H9 (cell line): Measurements from ENCODE around the gene SLC35A5. TPM values are rescaled to one million over a fixed set of nuclear protein-coding genes. Genes with fewer than 3 reads are reported as not detected.

ENCODE experiments used
- DNase-seq: peaks from one replicate; pipeline ENCODE4 v3.0.0-alpha.2; 2017
- H2AFZ ChIP-seq: one replicate; pipeline ENCODE4 v1.6.1; 2013; ENCODE audit warnings: mild to moderate bottlenecking, low read length, control low read depth, moderate library complexity
- H2AK5ac ChIP-seq: 2 replicates; pipeline ENCODE4 v1.6.1; 2013; ENCODE audit warnings: low read length, control low read depth, mixed read lengths; ENCODE audit not compliant: insufficient read length
- H2BK120ac ChIP-seq: one replicate; pipeline ENCODE4 v1.6.1; 2013; ENCODE audit warnings: low read depth, mild to moderate bottlenecking, low read length, control low read depth, inconsistent platforms; ENCODE audit not compliant: poor library complexity, severe bottlenecking
- H2BK12ac ChIP-seq: 2 replicates; pipeline ENCODE4 v1.6.1; 2013; ENCODE audit warnings: low read length, control low read depth, mixed read lengths, low read depth; ENCODE audit not compliant: insufficient read length
- H2BK15ac ChIP-seq: 2 replicates; pipeline ENCODE4 v1.6.1; 2013; ENCODE audit warnings: low read depth, low read length, control low read depth
- H2BK20ac ChIP-seq: one replicate; pipeline ENCODE4 v1.6.1; 2013; ENCODE audit warnings: low read depth, mild to moderate bottlenecking, low read length, control low read depth, inconsistent platforms; ENCODE audit not compliant: poor library complexity, severe bottlenecking
- H2BK5ac ChIP-seq: 2 replicates; pipeline ENCODE4 v1.6.1; 2013; ENCODE audit warnings: low read length, control low read depth, mixed read lengths; ENCODE audit not compliant: insufficient read length
- H3K14ac ChIP-seq: 2 replicates; pipeline ENCODE4 v1.6.1; 2013; ENCODE audit warnings: low read length, control low read depth; ENCODE audit not compliant: insufficient read depth
- H3K18ac ChIP-seq: 2 replicates; pipeline ENCODE4 v1.6.1; 2013; ENCODE audit warnings: low read depth, mild to moderate bottlenecking, mixed read lengths, low read length, control low read depth; ENCODE audit not compliant: insufficient read length
- H3K23ac ChIP-seq: 2 replicates; pipeline ENCODE4 v1.6.1; 2013; ENCODE audit warnings: low read length, control low read depth, mixed read lengths, low read depth; ENCODE audit not compliant: insufficient read length
- H3K23me2 ChIP-seq: 2 replicates; pipeline ENCODE4 v1.6.1; 2013; ENCODE audit warnings: low read depth, mild to moderate bottlenecking, mixed read lengths, low read length, control low read depth; ENCODE audit not compliant: insufficient read length, poor library complexity, severe bottlenecking
- H3K27ac ChIP-seq: 2 replicates; pipeline ENCODE4 v1.5.1; 2013; ENCODE audit warnings: low read length, control low read depth, mixed read lengths, low read depth; ENCODE audit not compliant: insufficient read length
- H3K27me3 ChIP-seq: 2 replicates; pipeline ENCODE4 v1.6.1; 2013; ENCODE audit warnings: low read length, control low read depth, inconsistent platforms; ENCODE audit not compliant: insufficient read depth
- H3K4ac ChIP-seq: 2 replicates; pipeline ENCODE4 v1.6.1; 2013; ENCODE audit warnings: low read depth, mild to moderate bottlenecking, control low read depth, inconsistent platforms, low read length, moderate library complexity
- H3K4me1 ChIP-seq: 2 replicates; pipeline ENCODE4 v1.6.1; 2013; ENCODE audit warnings: low read length, control low read depth, inconsistent platforms; ENCODE audit not compliant: insufficient read depth
- H3K4me2 ChIP-seq: 2 replicates; pipeline ENCODE4 v1.6.1; 2013; ENCODE audit warnings: low read length, control low read depth, mixed read lengths; ENCODE audit not compliant: insufficient read length, insufficient read depth
- H3K56ac ChIP-seq: 2 replicates; pipeline ENCODE4 v1.6.1; 2013; ENCODE audit warnings: low read depth, mild to moderate bottlenecking, mixed read lengths, low read length, control low read depth; ENCODE audit not compliant: insufficient read length
- H3K79me1 ChIP-seq: 2 replicates; pipeline ENCODE4 v1.6.1; 2013; ENCODE audit warnings: low read depth, mild to moderate bottlenecking, moderate library complexity, low read length, control low read depth, inconsistent platforms; ENCODE audit not compliant: insufficient read depth, poor library complexity, severe bottlenecking
- H3K79me2 ChIP-seq: 2 replicates; pipeline ENCODE4 v1.6.1; 2013; ENCODE audit warnings: low read length, control low read depth, inconsistent platforms; ENCODE audit not compliant: insufficient read depth
- H3K9ac ChIP-seq: 2 replicates; pipeline ENCODE4 v1.6.1; 2013; ENCODE audit warnings: low read length, control low read depth, mixed read lengths; ENCODE audit not compliant: insufficient read length; ENCODE audit errors: extremely low read depth
- H3K9me3 ChIP-seq: one replicate; pipeline ENCODE4 v1.6.1; 2013; ENCODE audit warnings: low read depth, low read length, inconsistent platforms; ENCODE audit not compliant: control insufficient read depth
- H3T11ph ChIP-seq: one replicate; pipeline ENCODE4 v1.6.1; 2013; ENCODE audit warnings: mild to moderate bottlenecking, low read length, control low read depth, inconsistent platforms
- H4K20me1 ChIP-seq: one replicate; pipeline ENCODE4 v1.6.1; 2013; ENCODE audit not compliant: control insufficient read depth, insufficient read length, insufficient read depth
- H4K5ac ChIP-seq: 2 replicates; pipeline ENCODE4 v1.6.1; 2013; ENCODE audit warnings: low read depth, mild to moderate bottlenecking, mixed read lengths, low read length, control low read depth; ENCODE audit not compliant: insufficient read length
- H4K8ac ChIP-seq: replicated peaks from 2 replicates; pipeline ENCODE4 v1.6.1; 2013; ENCODE audit warnings: low read length, control low read depth, mixed read lengths, low read depth; ENCODE audit not compliant: insufficient read length
- H4K91ac ChIP-seq: 2 replicates; pipeline ENCODE4 v1.6.1; 2013; ENCODE audit warnings: low read depth, mild to moderate bottlenecking, moderate library complexity, mixed read lengths, low read length, control low read depth; ENCODE audit not compliant: insufficient read length
- H3K27ac Mint-ChIP-seq, 3 experiments: 2 replicates in 2 of 3; 3 replicates in 1 of 3; pipeline ENCODE4 v1.8.0; 2020 to 2021; ENCODE audit warnings: mixed read lengths in 3 of 3, mild to moderate bottlenecking in 1 of 3, moderate library complexity in 1 of 3
- H3K27me3 Mint-ChIP-seq: 2 replicates; pipeline ENCODE4 v1.8.0; 2021; ENCODE audit warnings: low read depth, mild to moderate bottlenecking, moderate library complexity, mixed read lengths
- H3K36me3 Mint-ChIP-seq, 3 experiments: 2 replicates in 2 of 3; 3 replicates in 1 of 3; pipeline ENCODE4 v1.8.0; 2020 to 2021; ENCODE audit warnings: low read depth in 3 of 3, mixed read lengths in 3 of 3; ENCODE audit not compliant: insufficient read depth in 1 of 3
- H3K4me1 Mint-ChIP-seq, 2 experiments: 2 replicates each; pipeline ENCODE4 v1.8.0; 2020; ENCODE audit warnings: mixed read lengths in 2 of 2
- H3K4me3 Mint-ChIP-seq, 2 experiments: 2 replicates in 1 of 2; 3 replicates in 1 of 2; pipeline ENCODE4 v1.8.0; 2020 to 2021; ENCODE audit warnings: mild to moderate bottlenecking in 2 of 2, mixed read lengths in 2 of 2, moderate library complexity in 1 of 2
- H3K9me3 Mint-ChIP-seq, 2 experiments: 2 replicates in 1 of 2; 3 replicates in 1 of 2; pipeline ENCODE4 v1.8.0; 2020; ENCODE audit warnings: mild to moderate bottlenecking in 2 of 2, mixed read lengths in 2 of 2, moderate library complexity in 1 of 2
- CTCF ChIP-seq: fragments of 200-600 bp; sonication (generic); conservative IDR thresholded peaks from 3 replicates; pipeline ENCODE4 v1.8.0; 2021; ENCODE audit warnings: antibody characterized with exemption, mild to moderate bottlenecking
- WGBS: extraction: QIAGEN DNeasy Blood & Tissue Kit; methylation state at CpG from one replicate; pipeline ENCODE4 v1.1.7; 2013; ENCODE audit warnings: missing lambda C conversion rate, low lambda C conversion rate, mixed read lengths; ENCODE audit not compliant: insufficient read length; ENCODE audit errors: extremely low coverage; 5-methylcytosine and 5-hydroxymethylcytosine counted together
- total RNA-seq: library from RNA; stranded (reverse); gene quantifications from 2 replicates; pipeline ENCODE4 v1.2.1, GENCODE V29; 2021

The SLC35A5 gene
- total RNA-seq, 1 experiment from 2014 or later, result 40.0 TPM

GRCh38 chr3:112597945-112598344 lies 36.1 kb downstream of the SLC35A5 start:
- Histone ChIP-seq H2BK5ac (no peak overlapping the region), H4K91ac (no peak overlapping the region), H3K79me1 (no peaks in the 10 kb centered on the region), H3K4me1 (peaks cover 3% of the 10 kb centered on the region), H2BK120ac (no peak overlapping the region), H4K5ac (no peak overlapping the region), H4K8ac (no peak overlapping the region), H3K23ac (no peak overlapping the region), H3K14ac (no peak overlapping the region), H3K18ac (no peak overlapping the region), H2AK5ac (no peak overlapping the region), H2AFZ (no peak overlapping the region), H3K9me3 (no peaks in the 10 kb centered on the region), H3K27ac (no peak overlapping the region), H3K4ac (no peak overlapping the region), H3K4me2 (no peak overlapping the region), H4K20me1 (no peaks in the 10 kb centered on the region), H2BK15ac (no peak overlapping the region), H3T11ph (no peak overlapping the region), H2BK12ac (no peak overlapping the region), H2BK20ac (no peak overlapping the region), H3K56ac (no peak overlapping the region), H3K27me3 (no peaks in the 10 kb centered on the region), H3K79me2 (no peaks in the 10 kb centered on the region), H3K9ac (no peak overlapping the region), H3K23me2 (no peaks in the 10 kb centered on the region)
- no peak overlapping the region for H3K4me3 Mint-ChIP-seq
- peaks cover 13 to 15% of the 10 kb centered on the region in 2 experiments for H3K4me1 Mint-ChIP-seq
- no peaks in the 10 kb centered on the region for H3K9me3 Mint-ChIP-seq
- DNase-seq, result no peak
- no CpG with 5 or more reads among the region's 2 CpGs for WGBS
- no peak overlapping the region for H3K27ac Mint-ChIP-seq
- H3K27me3 Mint-ChIP-seq, result no peaks in the 10 kb centered on the region
- no peak for TF ChIP-seq CTCF
- 0 out of 7 replicates have a peak, but pooled peaks cover 0 to 4% (median 0%) of the 10 kb centered on the region in 3 experiments for H3K36me3 Mint-ChIP-seq
